Stimulated activated naive CD4-positive, alpha-beta T cell (primary cell): ENCODE measurements around the gene VCAN.

Experiments
- DNase-seq, 6 experiments: peaks; one replicate each; lab custom pipeline; 2025; lab: John Stamatoyannopoulos, UW

The VCAN gene

GRCh38 chr5:83531661-83532060, 60.1 kb downstream of the VCAN start:
- DNase-seq: no peak

DNA sequence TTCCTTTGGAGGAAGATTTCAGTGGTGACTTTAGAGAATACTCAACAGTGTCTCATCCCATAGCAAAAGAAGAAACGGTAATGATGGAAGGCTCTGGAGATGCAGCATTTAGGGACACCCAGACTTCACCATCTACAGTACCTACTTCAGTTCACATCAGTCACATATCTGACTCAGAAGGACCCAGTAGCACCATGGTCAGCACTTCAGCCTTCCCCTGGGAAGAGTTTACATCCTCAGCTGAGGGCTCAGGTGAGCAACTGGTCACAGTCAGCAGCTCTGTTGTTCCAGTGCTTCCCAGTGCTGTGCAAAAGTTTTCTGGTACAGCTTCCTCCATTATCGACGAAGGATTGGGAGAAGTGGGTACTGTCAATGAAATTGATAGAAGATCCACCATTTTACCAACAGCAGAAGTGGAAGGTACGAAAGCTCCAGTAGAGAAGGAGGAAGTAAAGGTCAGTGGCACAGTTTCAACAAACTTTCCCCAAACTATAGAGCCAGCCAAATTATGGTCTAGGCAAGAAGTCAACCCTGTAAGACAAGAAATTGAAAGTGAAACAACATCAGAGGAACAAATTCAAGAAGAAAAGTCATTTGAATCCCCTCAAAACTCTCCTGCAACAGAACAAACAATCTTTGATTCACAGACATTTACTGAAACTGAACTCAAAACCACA, 67.4 kb downstream of the VCAN start:
- DNase-seq: no peak

- no peak for DNase-seq
Observed at GRCh38 chr5:83539463-83539790, 67.9 kb downstream of the VCAN start.

DNA sequence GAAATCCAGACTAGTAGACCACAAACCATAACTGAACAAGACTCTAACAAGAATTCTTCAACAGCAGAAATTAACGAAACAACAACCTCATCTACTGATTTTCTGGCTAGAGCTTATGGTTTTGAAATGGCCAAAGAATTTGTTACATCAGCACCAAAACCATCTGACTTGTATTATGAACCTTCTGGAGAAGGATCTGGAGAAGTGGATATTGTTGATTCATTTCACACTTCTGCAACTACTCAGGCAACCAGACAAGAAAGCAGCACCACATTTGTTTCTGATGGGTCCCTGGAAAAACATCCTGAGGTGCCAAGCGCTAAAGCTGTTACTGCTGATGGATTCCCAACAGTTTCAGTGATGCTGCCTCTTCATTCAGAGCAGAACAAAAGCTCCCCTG, 68.6 kb downstream of the VCAN start:
- no peak for DNase-seq

- no peak for DNase-seq
Observed at GRCh38 chr5:83540783-83541182, 69.2 kb downstream of the VCAN start.

GRCh38 chr5:83542839-83543238, 71.3 kb downstream of the VCAN start:
- no peak for DNase-seq

DNA sequence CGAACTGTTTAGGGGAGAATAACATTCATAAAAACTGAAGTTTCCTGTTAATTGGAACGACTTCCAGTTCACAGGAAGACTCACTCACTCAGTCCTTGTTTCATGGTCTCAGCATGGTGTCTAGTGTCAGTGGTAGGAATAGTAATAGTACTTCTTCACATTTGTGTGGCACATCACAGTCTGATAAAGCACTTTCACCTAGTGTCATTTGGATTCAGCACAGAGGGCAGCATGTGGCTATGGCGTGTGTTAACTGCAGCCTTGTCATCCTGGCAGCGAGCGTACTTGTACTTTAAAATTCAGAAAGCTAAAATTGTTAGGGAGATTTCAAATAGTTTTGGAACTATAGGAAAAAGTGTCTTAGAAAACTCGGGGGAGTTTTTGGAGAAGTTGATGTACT, 72.4 kb downstream of the VCAN start:
- no peak for DNase-seq

- DNase-seq: no peak
Observed at GRCh38 chr5:83547161-83547560, 75.6 kb downstream of the VCAN start.

DNA sequence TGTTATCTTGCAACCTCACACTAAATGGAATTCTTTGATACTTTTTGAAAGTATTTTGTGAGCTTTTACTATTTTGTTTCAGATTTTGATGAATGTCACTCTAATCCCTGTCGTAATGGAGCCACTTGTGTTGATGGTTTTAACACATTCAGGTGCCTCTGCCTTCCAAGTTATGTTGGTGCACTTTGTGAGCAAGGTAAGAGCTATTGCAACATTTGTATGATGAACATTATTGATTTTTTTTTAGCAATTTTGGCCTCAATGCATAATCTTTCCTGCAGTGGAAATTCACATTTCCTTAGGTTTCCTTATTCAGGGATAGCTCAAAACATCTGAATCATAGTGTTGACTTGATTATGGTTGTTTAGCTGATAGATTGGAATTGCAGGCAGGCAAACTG, 76.3 kb downstream of the VCAN start:
- DNase-seq: no peak

GRCh38 chr5:83548581-83548980, 77.0 kb downstream of the VCAN start:
- DNase-seq: no peak

DNA sequence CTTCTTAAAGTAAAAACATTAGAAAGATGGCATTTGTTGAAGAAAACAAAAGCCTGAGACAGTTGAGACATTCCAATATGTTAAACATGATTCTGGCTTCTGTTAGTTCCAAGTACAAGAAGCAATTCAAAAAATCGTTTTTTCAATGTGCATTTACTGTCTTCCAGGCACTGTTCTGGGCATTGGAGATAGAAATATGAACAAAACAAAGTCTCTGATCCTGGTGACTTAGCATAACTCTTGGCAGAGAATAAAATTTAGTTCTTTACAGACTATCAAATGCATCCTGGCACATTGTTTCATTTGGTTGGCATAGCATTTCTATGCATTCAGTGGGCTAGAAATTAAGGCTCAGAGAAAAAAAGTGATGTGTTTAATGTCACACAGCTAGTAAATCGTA, 77.5 kb downstream of the VCAN start:
- DNase-seq: no peak

- DNase-seq: no peak
Observed at GRCh38 chr5:83549674-83550073, 78.1 kb downstream of the VCAN start.

- no peak for DNase-seq
Observed at GRCh38 chr5:83551821-83552220, 80.3 kb downstream of the VCAN start.

DNA sequence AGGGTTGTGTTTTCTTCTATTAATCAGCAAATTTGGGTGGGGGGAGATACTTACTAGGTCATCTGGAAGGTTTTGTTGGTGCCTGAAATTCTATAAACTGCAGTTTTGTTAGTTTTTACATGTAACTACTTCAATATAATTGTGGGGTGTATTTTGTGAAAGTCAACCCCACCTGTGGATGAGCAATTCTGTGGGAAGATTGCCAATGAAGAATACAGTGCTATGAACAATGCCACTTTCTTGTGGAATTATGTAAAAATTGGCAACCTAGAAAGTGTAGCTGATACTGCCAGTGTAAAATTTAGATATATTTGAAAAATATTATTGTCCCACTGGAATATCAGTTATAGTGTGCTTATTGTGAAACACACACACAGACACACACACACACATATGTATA, 80.7 kb downstream of the VCAN start:
- no peak for DNase-seq

DNA sequence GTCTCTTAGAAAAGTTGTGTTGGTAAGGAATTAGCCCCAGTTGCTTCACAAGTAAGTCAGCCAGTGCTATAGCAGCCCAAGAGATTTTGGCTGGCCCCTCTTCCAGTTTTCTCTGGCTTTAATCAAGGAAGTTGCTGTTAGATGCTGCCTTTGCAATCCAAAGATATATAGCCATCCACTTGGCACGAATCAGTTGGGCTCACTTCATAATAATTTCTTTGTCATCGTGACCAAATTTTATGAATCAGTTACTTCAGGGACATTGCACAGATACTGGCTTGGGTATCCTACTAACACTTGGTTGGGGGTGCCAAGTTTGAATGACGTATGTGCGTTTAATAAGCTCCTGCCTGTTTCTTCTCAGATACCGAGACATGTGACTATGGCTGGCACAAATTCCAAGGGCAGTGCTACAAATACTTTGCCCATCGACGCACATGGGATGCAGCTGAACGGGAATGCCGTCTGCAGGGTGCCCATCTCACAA, 81.5 kb downstream of the VCAN start:
- DNase-seq: no peak

DNA sequence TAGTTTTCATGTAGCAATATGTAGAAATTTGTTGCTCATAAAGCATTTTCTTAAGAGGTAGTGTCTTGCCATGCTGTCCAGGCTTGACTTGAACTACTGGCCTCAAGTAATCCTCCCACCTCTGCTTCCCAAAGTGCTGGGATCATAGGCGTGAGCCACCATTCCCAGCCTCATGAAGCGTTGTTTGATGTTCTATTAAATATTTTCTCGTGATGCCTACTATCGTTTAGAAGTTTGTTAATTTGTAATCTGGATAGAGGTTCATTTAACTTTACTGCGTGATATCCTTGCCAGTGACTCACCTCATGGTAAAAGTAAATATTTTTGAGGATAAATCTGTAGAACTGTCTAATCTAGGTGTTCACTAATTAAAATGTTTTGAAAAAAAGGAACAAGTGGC, 82.6 kb downstream of the VCAN start:
- no peak for DNase-seq

GRCh38 chr5:83554686-83555085, 83.1 kb downstream of the VCAN start:
- no peak for DNase-seq

DNA sequence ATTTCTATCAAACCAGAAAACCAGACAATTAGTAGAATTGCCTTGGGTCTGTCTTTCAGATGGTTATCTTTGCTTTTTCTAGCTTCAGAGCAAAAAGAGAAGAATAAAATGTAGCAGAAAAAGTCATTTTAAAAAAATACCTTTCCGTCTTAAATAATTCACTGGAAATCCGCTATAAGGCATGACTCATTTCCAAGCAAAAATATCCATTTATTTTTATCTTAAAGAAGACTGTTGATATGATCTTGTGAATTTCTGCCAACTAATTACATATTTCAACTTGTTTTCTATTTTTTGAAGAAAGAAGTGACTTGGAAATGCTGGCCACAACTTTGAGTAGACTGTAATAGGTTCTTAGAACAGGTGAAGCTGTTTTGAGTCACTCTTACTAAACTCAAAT, 83.7 kb downstream of the VCAN start:
- no peak for DNase-seq

GRCh38 chr5:83556190-83556589, 84.6 kb downstream of the VCAN start:
- DNase-seq: no peak

GRCh38 chr5:83559118-83559785, 87.7 kb downstream of the VCAN start:
- DNase-seq: no peak

DNA sequence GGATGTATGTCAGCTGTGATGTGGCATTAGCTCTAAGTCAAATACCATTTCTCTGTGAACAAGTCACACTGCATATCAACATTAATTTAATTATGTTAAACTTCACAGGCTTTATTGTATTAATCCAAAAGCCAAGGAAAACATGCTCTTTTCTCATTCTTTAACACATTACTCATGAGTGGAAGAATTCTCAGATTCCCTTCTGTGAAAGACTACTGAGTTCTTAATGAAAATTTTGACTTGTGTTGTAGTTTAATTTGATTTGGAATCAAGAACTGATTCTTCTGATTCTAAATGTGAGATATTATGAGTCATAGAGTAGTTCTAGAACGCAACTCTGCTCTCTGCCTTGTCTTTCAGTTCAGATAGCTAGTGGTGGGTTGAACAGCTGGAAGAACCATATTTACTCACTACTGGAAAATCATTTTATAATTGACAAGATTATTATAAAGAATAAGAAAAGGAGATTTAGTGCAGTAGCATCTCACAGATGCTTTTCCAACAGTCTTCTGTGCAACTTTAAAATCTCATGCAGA, 90.6 kb downstream of the VCAN start:
- DNase-seq: no peak

DNA sequence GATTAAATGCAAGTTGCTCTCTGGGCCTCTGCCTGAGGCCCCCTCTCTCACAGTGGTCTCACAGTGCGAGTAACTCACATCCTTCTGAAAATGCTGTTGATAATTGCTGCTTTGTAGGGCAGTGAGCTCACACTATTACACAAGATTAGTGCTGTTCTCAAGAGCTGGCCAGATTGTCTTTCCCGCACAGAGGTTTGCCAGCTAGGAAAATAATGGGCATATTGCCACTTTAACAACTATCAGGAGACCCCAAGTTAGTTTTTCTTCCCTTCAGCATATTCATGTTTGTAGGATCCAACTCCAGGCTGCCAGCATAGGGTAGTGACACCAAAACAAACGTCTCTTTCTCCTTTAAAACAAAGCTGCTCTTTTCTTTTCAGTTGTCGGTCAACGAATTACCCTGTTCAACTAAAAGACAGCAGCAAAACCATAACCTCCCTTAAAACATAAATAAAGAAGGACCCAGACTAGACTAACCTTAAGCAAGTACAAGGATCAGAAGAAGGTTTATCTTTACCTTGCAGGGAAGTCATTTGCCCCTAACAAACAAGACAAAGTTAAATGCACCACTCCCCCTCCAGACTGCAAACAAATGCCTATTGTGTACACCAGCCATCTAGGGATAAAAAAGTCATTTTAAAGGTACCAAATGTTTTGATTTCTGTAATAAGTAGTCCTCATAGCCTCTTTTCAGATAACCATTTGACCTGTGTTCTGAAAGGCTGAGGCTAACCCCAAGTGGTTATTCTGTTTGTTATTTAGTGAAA, 91.4 kb downstream of the VCAN start:
- no peak for DNase-seq

- no peak for DNase-seq
Observed at GRCh38 chr5:83563631-83564030, 92.1 kb downstream of the VCAN start.
